Measurements from ENCODE around the gene NKX2-1.

NKX2-1 gene

DNA sequence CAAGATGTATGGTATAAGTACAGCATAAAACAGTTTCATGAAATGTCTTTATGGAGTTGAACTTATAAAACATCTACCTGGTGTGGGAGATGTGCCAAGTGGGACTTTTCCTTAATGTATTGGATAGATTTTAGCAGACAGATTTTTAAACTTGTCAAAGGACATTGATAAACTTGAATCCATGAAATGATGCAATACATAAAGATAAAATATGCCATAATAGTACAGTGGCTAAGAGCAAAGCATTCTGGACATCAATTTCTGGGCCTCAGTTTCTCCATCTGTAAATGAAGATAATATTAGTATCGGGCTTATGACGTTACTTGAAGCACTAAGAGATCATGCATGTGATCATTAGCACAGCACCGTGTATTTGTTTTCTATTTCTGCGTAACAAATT is 45.4 kb downstream of the NKX2-1 start:
- Mint-ChIP-seq H3K9me3 (no peaks in the 10 kb centered on the region), H3K4me1 (ENCODE audit: low read depth) (peaks cover 3% of the 10 kb centered on the region), H3K27me3 (ENCODE audit: low read depth) (no peaks in the 10 kb centered on the region), H3K27ac (no peak overlapping the region), H3K36me3 (ENCODE audit: low read depth) (no peaks in the 10 kb centered on the region), H3K4me3 (no peak overlapping the region)
- DNase-seq (ENCODE audit: low spot score): no peak

DNA sequence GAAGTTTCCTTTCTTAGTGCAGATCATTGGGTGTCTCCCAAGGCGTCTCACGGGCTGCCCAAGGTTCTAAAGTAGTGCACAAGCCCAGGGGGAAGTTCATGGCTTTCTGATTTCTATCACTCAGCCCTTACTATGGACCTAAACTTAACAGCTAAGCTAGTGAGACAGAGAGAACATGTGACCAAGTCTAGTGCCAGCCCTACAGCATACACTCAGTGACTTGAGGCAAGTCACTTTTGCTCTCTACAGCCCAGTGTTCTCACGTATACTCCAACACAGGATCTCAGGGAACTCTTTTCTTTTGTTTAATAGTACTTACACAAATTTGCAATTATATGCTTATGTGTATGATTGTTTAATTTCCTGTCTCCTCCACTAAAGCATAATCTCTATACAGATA is 48.6 kb downstream of the NKX2-1 start:
- no peak for DNase-seq (ENCODE audit: low spot score)
- H3K4me1 Mint-ChIP-seq (ENCODE audit: low read depth): no peaks in the 10 kb centered on the region
- no peaks in the 10 kb centered on the region for H3K27me3 Mint-ChIP-seq (ENCODE audit: low read depth)
- H3K9me3 Mint-ChIP-seq: no peaks in the 10 kb centered on the region
- H3K27ac Mint-ChIP-seq: no peak overlapping the region
- H3K4me3 Mint-ChIP-seq: no peak overlapping the region
- no peaks in the 10 kb centered on the region for H3K36me3 Mint-ChIP-seq (ENCODE audit: low read depth)

DNA sequence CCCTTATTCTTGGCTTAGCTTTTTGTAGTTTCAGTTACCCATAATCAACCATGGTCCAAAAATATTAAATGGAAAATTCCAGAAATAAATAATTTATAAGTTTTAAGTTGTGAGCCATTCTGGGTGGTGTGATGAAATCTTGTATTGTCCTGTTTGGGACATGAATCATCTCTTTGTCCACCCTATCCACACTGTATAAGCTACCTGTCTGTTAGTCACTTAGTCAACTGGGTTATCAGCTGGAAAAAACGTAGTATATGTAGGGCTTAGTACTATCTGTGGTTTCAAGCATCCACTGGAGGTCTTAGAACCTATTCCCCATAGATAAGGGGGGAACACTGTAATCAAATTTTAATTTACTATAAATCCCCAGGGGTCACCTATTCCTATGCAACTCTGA is 52.7 kb downstream of the NKX2-1 start:
- Mint-ChIP-seq H3K27ac (no peak overlapping the region), H3K36me3 (ENCODE audit: low read depth) (no peaks in the 10 kb centered on the region), H3K27me3 (ENCODE audit: low read depth) (no peaks in the 10 kb centered on the region), H3K4me1 (ENCODE audit: low read depth) (no peaks in the 10 kb centered on the region), H3K9me3 (no peaks in the 10 kb centered on the region), H3K4me3 (no peak overlapping the region)
- no peak for DNase-seq (ENCODE audit: low spot score)
